ENCODE data around the gene GPC3.
A peak's percentile ranks its signal among the peaks of the same experiment; 100 is the strongest.
"Not testable (repeated sequence)": the region's sequence is repeated elsewhere in the genome, so short reads cannot be mapped to it uniquely, and the experiment has no call there.

GPC3 gene

GRCh38 chrX:133985164-133985966 is at the start of gene GPC3:
Gene GPC3 (minus strand): TSS chrX:133985594.
- DNase-seq, result peak; percentile 43

GRCh38 chrX:134032441-134032840 is 47.0 kb upstream of the GPC3 start:
- no peak for DNase-seq

GRCh38 chrX:134026565-134027311 is 41.3 kb upstream of the GPC3 start:
- DNase-seq, result peak; percentile 53

GRCh38 chrX:134025986-134026545 is 40.7 kb upstream of the GPC3 start:
- no peak for DNase-seq

GRCh38 chrX:134024686-134025377 is 39.4 kb upstream of the GPC3 start:
- DNase-seq, result no peak

GRCh38 chrX:134023851-134024281 is 38.5 kb upstream of the GPC3 start:
- DNase-seq, result no peak

- no peak for DNase-seq
These were observed 35.5 kb upstream of the GPC3 start for GRCh38 chrX:134020910-134021309.

- no peak for DNase-seq
These were observed 34.3 kb upstream of the GPC3 start for GRCh38 chrX:134019567-134020206.

GRCh38 chrX:134016309-134016708 is 30.9 kb upstream of the GPC3 start:
- DNase-seq, result not testable (repeated sequence)

GRCh38 chrX:134015510-134015909 is 30.1 kb upstream of the GPC3 start:
- DNase-seq, result not testable (repeated sequence)

GRCh38 chrX:134013524-134013923 is 28.1 kb upstream of the GPC3 start:
- DNase-seq, result no peak

GRCh38 chrX:134013092-134013497 is 27.7 kb upstream of the GPC3 start:
- peak; percentile 46 for DNase-seq

GRCh38 chrX:134010690-134011089 is 25.3 kb upstream of the GPC3 start:
- no peak for DNase-seq

GRCh38 chrX:134007716-134008115 is 22.3 kb upstream of the GPC3 start:
- no peak for DNase-seq

- DNase-seq, result no peak
These were observed 21.2 kb upstream of the GPC3 start for GRCh38 chrX:134006484-134007161.

GRCh38 chrX:134004084-134004483 is 18.7 kb upstream of the GPC3 start:
- DNase-seq, result peak; percentile 79

- DNase-seq, result no peak
These were observed 17.7 kb upstream of the GPC3 start for GRCh38 chrX:134002921-134003615.

- no peak for DNase-seq
These were observed 15.2 kb upstream of the GPC3 start for GRCh38 chrX:134000260-134001245.

- DNase-seq, result peak; percentile 80
These were observed 13.8 kb upstream of the GPC3 start for GRCh38 chrX:133999031-133999705.

- no peak for DNase-seq
These were observed 10.4 kb upstream of the GPC3 start for GRCh38 chrX:133995759-133996158.
